Mesenchymal stem cell (in vitro differentiated cells and primary cell): ENCODE measurements around the gene RIMKLA.
A peak's percentile ranks its signal among the peaks of the same experiment; 100 is the strongest.

ENCODE experiments used
- DNase-seq: peaks from one replicate; pipeline ENCODE4 v3.0.0-alpha.2; 2013
- H2AFZ ChIP-seq: one replicate; pipeline ENCODE4 v1.6.1; 2013; ENCODE audit warnings: low read depth, mild to moderate bottlenecking, control low read depth, inconsistent platforms, low read length, moderate library complexity
- H2AK5ac ChIP-seq: 2 replicates; pipeline ENCODE4 v1.6.1; 2013; ENCODE audit warnings: low read length, moderate library complexity, mild to moderate bottlenecking, inconsistent platforms; ENCODE audit not compliant: severe bottlenecking
- H2BK120ac ChIP-seq: one replicate; pipeline ENCODE4 v1.6.1; 2013; ENCODE audit warnings: low read depth, mild to moderate bottlenecking, inconsistent platforms, low read length, moderate library complexity
- H2BK12ac ChIP-seq, 2 experiments: one replicate each; pipeline ENCODE4 v1.6.1; 2013; ENCODE audit warnings: inconsistent platforms in 2 of 2, low read length in 2 of 2, mild to moderate bottlenecking in 2 of 2, moderate library complexity in 2 of 2, control low read depth in 1 of 2
- H2BK15ac ChIP-seq: one replicate; pipeline ENCODE4 v1.6.1; 2013; ENCODE audit warnings: mild to moderate bottlenecking, low read depth, inconsistent platforms; ENCODE audit not compliant: poor library complexity, severe bottlenecking
- H2BK5ac ChIP-seq: 2 replicates; pipeline ENCODE4 v1.6.1; 2013; ENCODE audit warnings: low read depth, mild to moderate bottlenecking, low read length, control low read depth, inconsistent platforms; ENCODE audit not compliant: poor library complexity, severe bottlenecking
- H3K14ac ChIP-seq, 2 experiments: one replicate each; pipeline ENCODE4 v1.6.1; 2013; ENCODE audit warnings: inconsistent platforms in 2 of 2, low read length in 2 of 2, control low read depth in 1 of 2, mild to moderate bottlenecking in 1 of 2, moderate library complexity in 1 of 2
- H3K18ac ChIP-seq, 2 experiments: one replicate each; pipeline ENCODE4 v1.6.1; 2013; ENCODE audit warnings: inconsistent platforms in 2 of 2, low read length in 2 of 2, control low read depth in 1 of 2, low read depth in 1 of 2, mild to moderate bottlenecking in 1 of 2
- H3K23ac ChIP-seq, 2 experiments: one replicate each; pipeline ENCODE4 v1.6.1; 2013; ENCODE audit warnings: inconsistent platforms in 2 of 2, low read length in 2 of 2, mild to moderate bottlenecking in 2 of 2, moderate library complexity in 2 of 2, control low read depth in 1 of 2
- H3K27ac ChIP-seq: 2 replicates; pipeline ENCODE4 v1.5.1; 2013; ENCODE audit warnings: mild to moderate bottlenecking, moderate library complexity, low read length, control low read depth, inconsistent platforms; ENCODE audit not compliant: poor library complexity, severe bottlenecking
- H3K27me3 ChIP-seq, 2 experiments: 2 replicates each; pipeline versions ENCODE4 v1.6.1 to v1.7.0; 2013; ENCODE audit warnings: low read length in 2 of 2, mild to moderate bottlenecking in 2 of 2, moderate library complexity in 2 of 2, control low read depth in 1 of 2, inconsistent platforms in 1 of 2; ENCODE audit not compliant: control insufficient read depth in 1 of 2, insufficient read depth in 1 of 2
- H3K36me3 ChIP-seq, 2 experiments: 2 replicates each; pipeline versions ENCODE4 v1.6.1 to v1.7.0; 2013; ENCODE audit warnings: low read length in 2 of 2, control low read depth in 1 of 2, inconsistent platforms in 1 of 2, low read depth in 1 of 2, mild to moderate bottlenecking in 1 of 2; ENCODE audit not compliant: insufficient read depth in 2 of 2, control insufficient read depth in 1 of 2
- H3K4ac ChIP-seq, 2 experiments: one replicate each; pipeline ENCODE4 v1.6.1; 2013; ENCODE audit warnings: inconsistent platforms in 2 of 2, low read length in 2 of 2, mild to moderate bottlenecking in 2 of 2, moderate library complexity in 2 of 2, control low read depth in 1 of 2, low read depth in 1 of 2
- H3K4me1 ChIP-seq: 2 replicates; pipeline ENCODE4 v1.6.1; 2013; ENCODE audit warnings: low read depth, low read length, control low read depth; ENCODE audit not compliant: control insufficient read depth, insufficient read depth
- H3K4me2 ChIP-seq: 2 replicates; pipeline ENCODE4 v1.6.1; 2013; ENCODE audit warnings: low read length, mild to moderate bottlenecking, inconsistent platforms; ENCODE audit not compliant: poor library complexity, severe bottlenecking
- H3K4me3 ChIP-seq, 2 experiments: 2 replicates each; pipeline versions ENCODE4 v1.5.1 to v1.7.0; 2013; ENCODE audit warnings: low read length in 2 of 2, mild to moderate bottlenecking in 2 of 2, control low read depth in 1 of 2, low read depth in 1 of 2; ENCODE audit not compliant: insufficient read depth in 1 of 2
- H3K79me1 ChIP-seq: replicated peaks from 2 replicates; pipeline ENCODE4 v1.6.1; 2013; ENCODE audit warnings: mild to moderate bottlenecking, control low read depth, low read length, inconsistent platforms; ENCODE audit not compliant: poor library complexity, severe bottlenecking
- H3K9ac ChIP-seq: 2 replicates; pipeline ENCODE4 v1.7.0; 2013; ENCODE audit warnings: mild to moderate bottlenecking, low read length, moderate library complexity
- H3K9me3 ChIP-seq: 2 replicates; pipeline ENCODE4 v1.7.0; 2013; ENCODE audit warnings: mild to moderate bottlenecking, low read length; ENCODE audit not compliant: control insufficient read depth
- H4K8ac ChIP-seq: one replicate; pipeline ENCODE4 v1.6.1; 2013; ENCODE audit warnings: inconsistent platforms, mild to moderate bottlenecking, low read length, moderate library complexity
- H4K91ac ChIP-seq: one replicate; pipeline ENCODE4 v1.6.1; 2013; ENCODE audit warnings: mild to moderate bottlenecking, low read length, inconsistent platforms
- WGBS: methylation state at CpG from one replicate; pipeline ENCODE4 v1.1.7; 2013; ENCODE audit warnings: mixed read lengths; 5-methylcytosine and 5-hydroxymethylcytosine counted together

Gene RIMKLA

GRCh38 chr1:42461196-42461595, 80.6 kb downstream of the RIMKLA start:
- Histone ChIP-seq H3K14ac (no peak overlapping the region), H2BK120ac (no peak overlapping the region), H3K4me1 (peaks cover 6% of the 10 kb centered on the region), H3K4me2 (no peak overlapping the region), H3K27ac (no peak overlapping the region), H3K9me3 (no peaks in the 10 kb centered on the region), H2BK15ac (no peak overlapping the region), H4K8ac (no peak overlapping the region), H2BK5ac (no peak overlapping the region), H3K27me3 (no peaks in the 10 kb centered on the region), H4K91ac (no peak overlapping the region), H3K79me1 (peaks cover 13% of the 10 kb centered on the region), H3K4me3 (no peak overlapping the region), H3K4ac (no peak overlapping the region), H3K9ac (no peak overlapping the region), H3K23ac (no peak overlapping the region), H2BK12ac (no peak overlapping the region), H3K36me3 (peaks cover 0 to 36% of the 10 kb centered on the region in 2 experiments), H3K18ac (no peak overlapping the region), H2AK5ac (no peak overlapping the region), H2AFZ (no peak overlapping the region)
- DNase-seq, result no peak
- WGBS, result no CpG with 5 or more reads among the region's 2 CpGs

DNA sequence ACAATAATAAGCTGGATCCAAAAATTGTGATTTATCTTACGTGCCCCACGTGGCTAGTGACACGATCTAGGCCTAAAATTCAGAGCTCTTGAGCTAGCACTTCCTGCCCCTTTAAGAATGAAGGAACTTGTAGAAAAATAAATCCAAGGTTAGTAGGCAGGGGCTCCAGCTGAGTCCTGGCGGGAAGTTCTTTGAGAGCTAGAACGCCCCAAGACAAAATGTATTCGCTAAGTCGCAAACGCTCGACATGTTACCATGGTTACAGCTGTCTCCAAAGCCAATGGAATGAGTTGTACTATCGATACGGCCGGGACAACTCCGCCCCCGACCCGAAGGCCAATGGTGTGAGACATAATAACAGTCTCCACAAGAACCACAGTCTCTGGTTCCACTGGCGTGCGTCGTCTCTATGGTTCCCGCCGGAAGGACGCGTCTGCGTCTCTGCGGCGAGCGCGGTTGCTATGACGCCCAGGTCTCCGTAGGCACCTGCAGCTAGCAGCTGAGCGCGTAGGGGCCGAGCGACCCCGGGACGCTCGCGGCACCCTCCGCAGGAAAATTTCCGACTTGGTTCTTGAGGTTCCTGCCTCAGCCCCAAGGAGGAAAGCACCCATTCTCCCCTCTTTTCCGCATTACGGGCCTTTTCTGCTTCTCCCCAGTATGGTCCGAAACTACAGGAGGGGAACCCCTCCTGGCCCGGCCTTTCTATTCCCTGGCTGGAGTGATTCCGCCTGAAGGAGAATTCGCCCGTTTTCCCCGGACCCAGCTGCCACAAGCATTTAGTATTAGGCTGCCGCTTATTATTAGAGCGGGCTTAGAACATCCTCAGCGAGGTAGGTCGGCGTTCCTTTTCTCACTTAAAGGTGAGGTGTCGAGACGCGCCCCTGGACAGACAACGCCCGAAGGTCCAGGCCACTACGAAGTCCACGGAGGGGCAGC, 82.5 kb downstream of the RIMKLA start, which contains the start of gene CCDC30:
CCDC30 (plus strand) TSS at position 459 of the 936 bp plus-strand sequence. CDS start 17,266 bp downstream, outside the sequence.
- H3K9me3 ChIP-seq, result no peaks in the 10 kb centered on the region

DNA sequence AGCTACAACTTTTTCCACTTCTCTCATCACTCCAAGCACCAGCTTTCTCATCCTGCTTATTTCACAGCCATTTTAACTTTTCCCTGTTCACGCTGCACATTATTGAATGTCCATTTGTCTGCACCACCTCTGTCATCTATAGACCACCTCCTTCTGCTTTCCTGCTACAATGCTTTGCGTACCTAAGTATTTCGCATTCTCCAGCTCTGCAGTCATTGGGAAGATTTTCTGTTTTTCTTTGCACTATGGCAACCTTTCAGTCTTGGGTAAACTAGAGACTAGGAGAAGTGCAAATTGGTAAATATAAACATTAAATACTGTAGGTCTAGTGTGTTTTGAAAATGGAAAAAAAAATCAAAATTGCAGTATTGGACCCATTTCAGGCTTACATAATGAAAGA, 83.3 kb downstream of the RIMKLA start:
- Histone ChIP-seq H4K8ac (no peak overlapping the region), H3K27ac (no peak overlapping the region), H3K4me1 (peaks cover 2% of the 10 kb centered on the region), H2BK12ac (no peak overlapping the region), H3K23ac (no peak overlapping the region), H3K4me3 (peak overlapping the region in 1 of 2 experiments; percentile 90), H3K4me2 (peak overlapping the region; percentile 90), H3K9ac (peak overlapping the region; percentile 93), H2BK15ac (no peak overlapping the region), H2BK120ac (no peak overlapping the region), H2AK5ac (no peak overlapping the region), H2BK5ac (no peak overlapping the region), H3K27me3 (no peaks in the 10 kb centered on the region), H3K79me1 (peaks cover 2% of the 10 kb centered on the region), H4K91ac (no peak overlapping the region), H3K9me3 (no peaks in the 10 kb centered on the region), H3K4ac (no peak overlapping the region), H2AFZ (no peak overlapping the region), H3K36me3 (peaks cover 0 to 24% of the 10 kb centered on the region in 2 experiments), H3K18ac (no peak overlapping the region), H3K14ac (no peak overlapping the region)
- peak; percentile 31 for DNase-seq
- WGBS, result 91% methylated on average over 3 of the region's 3 CpGs

More for the DNA sequence above, 82.5 kb downstream of the RIMKLA start, which contains the start of gene CCDC30:
- Histone ChIP-seq H2BK15ac (no peak within 1 kb of the TSS), H2AFZ (peak within 1 kb of the TSS; percentile 74), H3K79me1 (peaks cover under 1% of the 10 kb centered on the region), H4K91ac (no peak within 1 kb of the TSS), H3K4me1 (peaks cover 2% of the 10 kb centered on the region), H3K36me3 (peaks cover 0 to 33% of the 10 kb centered on the region in 2 experiments), H3K4ac (no peak within 1 kb of the TSS), H3K23ac (no peak within 1 kb of the TSS), H3K4me3 (peak within 1 kb of the TSS; percentile 73 to 90), H3K14ac (no peak within 1 kb of the TSS), H2BK12ac (no peak within 1 kb of the TSS), H4K8ac (peak within 1 kb of the TSS; percentile 66), H3K27me3 (no peaks in the 10 kb centered on the region), H2BK120ac (no peak within 1 kb of the TSS), H3K27ac (peak within 1 kb of the TSS; percentile 22), H2AK5ac (no peak within 1 kb of the TSS), H2BK5ac (no peak within 1 kb of the TSS), H3K9ac (peak within 1 kb of the TSS; percentile 93), H3K4me2 (peak within 1 kb of the TSS; percentile 90), H3K18ac (no peak within 1 kb of the TSS)
- DNase-seq, result peak; percentile 99
- WGBS, result 4% methylated on average over 59 of the region's 59 CpGs

DNA sequence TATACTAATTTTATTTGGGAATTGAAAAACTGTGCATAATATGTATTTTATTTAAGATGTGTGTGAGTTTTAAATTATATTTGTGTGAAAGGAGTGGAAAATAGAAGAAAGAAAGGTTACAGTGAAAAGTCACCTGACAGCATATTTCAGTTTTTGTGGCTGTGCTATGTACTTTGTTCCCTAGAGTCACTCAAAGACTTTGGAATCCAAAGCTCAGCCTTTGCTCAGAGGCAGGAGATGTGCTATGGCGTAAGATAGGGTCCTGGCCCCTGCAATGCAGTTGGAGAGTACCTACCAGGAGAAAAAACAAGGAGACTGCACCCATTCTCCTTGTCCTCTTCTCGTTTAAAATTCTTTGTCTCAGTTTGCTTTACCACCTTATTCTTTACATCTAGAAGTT, 85.4 kb downstream of the RIMKLA start:
- no peak for DNase-seq
- WGBS, result 86% methylated on average over 2 of the region's 2 CpGs

More for the DNA sequence above, 85.4 kb downstream of the RIMKLA start:
- Histone ChIP-seq H2AK5ac (no peak overlapping the region), H3K4me1 (peaks cover 2% of the 10 kb centered on the region), H3K4me2 (no peak overlapping the region), H3K4me3 (no peak overlapping the region), H3K18ac (no peak overlapping the region), H4K91ac (no peak overlapping the region), H2BK15ac (no peak overlapping the region), H3K9ac (no peak overlapping the region), H2BK5ac (no peak overlapping the region), H3K36me3 (peaks cover 0 to 3% of the 10 kb centered on the region in 2 experiments), H3K4ac (no peak overlapping the region), H3K14ac (no peak overlapping the region), H3K79me1 (peaks cover 2% of the 10 kb centered on the region), H3K27me3 (no peaks in the 10 kb centered on the region), H3K27ac (no peak overlapping the region), H2BK120ac (no peak overlapping the region), H3K9me3 (no peaks in the 10 kb centered on the region), H2BK12ac (no peak overlapping the region), H3K23ac (no peak overlapping the region), H2AFZ (no peak overlapping the region), H4K8ac (no peak overlapping the region)
